K562 (cell line): ENCODE measurements around the gene MGAT4B. TPM values are rescaled to one million over a fixed set of nuclear protein-coding genes. Genes with fewer than 3 reads are reported as not detected.

ENCODE experiments used
- BRD9 ChIP-seq: fragments of 450-650 bp; IDR thresholded peaks from 2 replicates; pipeline ENCODE4 v1.6.1; 2018; ENCODE audit warnings: low read depth; ENCODE audit not compliant: partially characterized antibody
- CREM ChIP-seq: IDR thresholded peaks from 2 replicates; pipeline ENCODE4 v1.6.1; 2014; ENCODE audit warnings: antibody characterized with exemption, low read depth
- DDX20 ChIP-seq: fragments of 450-650 bp; IDR thresholded peaks from 2 replicates; pipeline ENCODE4 v1.6.1; 2016; ENCODE audit warnings: missing genetic modification characterization, low read depth, mild to moderate bottlenecking, missing compliant biosample characterization, moderate library complexity
- DIDO1 ChIP-seq: fragments of 450-650 bp; IDR thresholded peaks from 2 replicates; pipeline ENCODE4 v1.6.1; 2016; ENCODE audit warnings: low read depth, missing biosample characterization, missing genetic modification characterization
- DMBX1 ChIP-seq: fragments of 250-450 bp; sonication (Bioruptor Pico); IDR thresholded peaks from 2 replicates; pipeline ENCODE4 v1.8.0; 2022; ENCODE audit warnings: inconsistent platforms, mild to moderate bottlenecking, moderate library complexity, borderline replicate concordance
- HIVEP1 ChIP-seq: fragments of 250-450 bp; sonication (Bioruptor Pico); IDR thresholded peaks from 2 replicates; pipeline ENCODE4 v1.4.0; 2020; ENCODE audit warnings: mild to moderate bottlenecking
- HNRNPUL1 ChIP-seq: fragments of 200-400 bp; formaldehyde crosslinking; IDR thresholded peaks from 2 replicates; pipeline ENCODE4 v1.6.1; 2017; ENCODE audit warnings: low read length
- KLF1 ChIP-seq: fragments of 450-650 bp; IDR thresholded peaks from 2 replicates; pipeline ENCODE4 v1.6.1; 2016; ENCODE audit warnings: missing genetic modification characterization, missing compliant biosample characterization
- MTA2 ChIP-seq: fragments of 450-650 bp; IDR thresholded peaks from 2 replicates; pipeline ENCODE4 v1.6.1; 2016; ENCODE audit warnings: low read depth
- SIX5 ChIP-seq, 2 experiments: IDR thresholded peaks; 2 replicates each; pipeline ENCODE4 v1.6.1; 2011; ENCODE audit warnings: low read length in 2 of 2, borderline replicate concordance in 1 of 2, low read depth in 1 of 2, mild to moderate bottlenecking in 1 of 2, moderate library complexity in 1 of 2; ENCODE audit not compliant: insufficient read depth in 1 of 2
- SMAD1 ChIP-seq: fragments of 150-350 bp; IDR thresholded peaks from 2 replicates; pipeline ENCODE4 v1.6.1; 2014; ENCODE audit warnings: low read length, low read depth; ENCODE audit not compliant: partially characterized antibody
- SNAPC5 ChIP-seq: fragments of 250-450 bp; sonication (Bioruptor Pico); IDR thresholded peaks from 2 replicates; pipeline ENCODE4 v1.8.0; 2021; ENCODE audit warnings: moderate library complexity, mild to moderate bottlenecking, inconsistent platforms
- TCF7 ChIP-seq: sonication (generic); IDR thresholded peaks from 2 replicates; pipeline ENCODE4 v1.6.1; 2016; ENCODE audit warnings: antibody characterized with exemption, borderline replicate concordance
- TRIM24 ChIP-seq, 2 experiments: fragments of 450-650 bp; IDR thresholded peaks; 2 replicates each; pipeline ENCODE4 v1.6.1; 2016
- ZNF518B ChIP-seq: fragments of 250-450 bp; sonication (Bioruptor Pico); IDR thresholded peaks from 2 replicates; pipeline ENCODE4 v1.5.0; 2021; ENCODE audit warnings: mild to moderate bottlenecking, moderate library complexity
- ZNF707 ChIP-seq: fragments of 250-450 bp; sonication (Bioruptor Pico); conservative IDR thresholded peaks from 2 replicates; pipeline ENCODE4 v1.8.0; 2022; ENCODE audit warnings: inconsistent platforms, mild to moderate bottlenecking, moderate library complexity
- ZNF766 ChIP-seq: fragments of 200-800 bp; sonication (Bioruptor generic); conservative IDR thresholded peaks from 2 replicates; pipeline ENCODE4 v1.6.1; 2016; ENCODE audit warnings: missing genetic modification characterization, missing compliant biosample characterization
- polyA plus RNA-seq, 8 experiments: library from polyadenylated mRNA; depleted of rRNA in 4 of 8; stranded (reverse) in 5 of 8; unstranded in 3 of 8; fragments of >200 nt; fragmentation: Nextera tagmentation in 2 of 8; fragmentation: Illumina TruSeq in 1 of 8; extraction: Ambion mirVana in 2 of 8; extraction: Trizol in 1 of 8; gene quantifications; 2 replicates each; pipeline versions ENCODE4 v1.2.1 to v1.2.3, GENCODE V29; 2011 to 2014; ENCODE audit warnings: inconsistent platforms in 1 of 8, missing spikeins in 1 of 8
- total RNA-seq, 7 experiments: library from RNA; depleted of rRNA in 6 of 7; stranded (reverse); fragments of >200 nt in 6 of 7; fragmentation: Illumina TruSeq in 2 of 7; extraction: Trizol in 2 of 7; gene quantifications; 2 replicates each; pipeline versions ENCODE4 v1.2.1 to v1.2.3, GENCODE V29; 2011 to 2021; ENCODE audit warnings: low replicate concordance in 1 of 7
- TF ChIP-seq, protein P1 (sequence below): sonication (generic); formaldehyde crosslinking; IDR thresholded peaks from 2 replicates; pipeline ENCODE4 v1.8.0; 2023; ENCODE audit warnings: mild to moderate bottlenecking, missing genetic modification reagents
- TF ChIP-seq, protein P2 (sequence below): fragments of 450-650 bp; conservative IDR thresholded peaks from 2 replicates; pipeline ENCODE4 v1.6.1; 2016; ENCODE audit warnings: missing genetic modification characterization, low read depth, mild to moderate bottlenecking, missing compliant biosample characterization, moderate library complexity
- TF ChIP-seq, protein P3 (sequence below): sonication (generic); formaldehyde crosslinking; IDR thresholded peaks from 2 replicates; pipeline ENCODE4 v1.8.0; 2022; ENCODE audit warnings: mild to moderate bottlenecking, missing genetic modification reagents, borderline replicate concordance

The MGAT4B gene
- total and polyA plus RNA-seq, 9 of the 15 experiments (the other 6 are each of a cell fraction or from before 2014, with no cell fraction given), result 0.34 to 133 (median 75.4) TPM

DNA sequence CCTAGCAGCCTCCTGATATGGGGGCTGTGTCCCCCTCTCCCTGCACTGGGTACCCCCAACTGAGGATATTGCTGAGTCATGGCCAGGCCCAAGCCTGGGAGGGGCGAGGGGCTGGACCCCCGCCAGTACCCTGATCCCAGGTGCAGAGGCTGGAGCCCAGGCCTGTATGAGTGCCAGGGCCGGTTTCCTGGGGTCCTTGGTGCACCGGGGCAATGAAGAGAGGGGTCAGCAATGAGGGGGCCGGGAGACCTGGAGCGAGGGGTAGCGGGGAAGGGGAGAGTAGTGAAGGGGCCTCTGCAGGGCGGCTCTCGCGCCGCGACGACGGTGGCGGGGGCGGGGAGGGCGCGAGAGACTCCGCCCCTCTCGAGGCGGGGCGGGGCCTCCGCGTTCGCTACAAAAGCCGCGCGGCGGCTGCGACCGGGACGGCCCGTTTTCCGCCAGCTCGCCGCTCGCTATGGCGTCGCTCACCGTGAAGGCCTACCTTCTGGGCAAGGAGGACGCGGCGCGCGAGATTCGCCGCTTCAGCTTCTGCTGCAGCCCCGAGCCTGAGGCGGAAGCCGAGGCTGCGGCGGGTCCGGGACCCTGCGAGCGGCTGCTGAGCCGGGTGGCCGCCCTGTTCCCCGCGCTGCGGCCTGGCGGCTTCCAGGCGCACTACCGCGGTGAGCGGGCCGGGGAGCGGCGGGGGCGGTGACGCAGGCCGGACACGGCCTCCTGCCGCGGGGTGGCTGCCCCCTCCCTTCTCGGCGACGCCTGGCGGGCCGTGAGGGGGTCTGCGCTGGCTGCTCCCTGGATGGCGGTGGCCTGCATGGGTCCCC lies 14.0 kb upstream of the MGAT4B start, which contains the start of gene SQSTM1 (continued):
- no peak for TF ChIP-seq ZNF518B (CRISPR knock-in tag)
- no peak for TF ChIP-seq TCF7
- TF ChIP-seq TRIM24 (IDR thresholded peaks at IDR 0.05), result no peak
- TF ChIP-seq, protein P1, sequence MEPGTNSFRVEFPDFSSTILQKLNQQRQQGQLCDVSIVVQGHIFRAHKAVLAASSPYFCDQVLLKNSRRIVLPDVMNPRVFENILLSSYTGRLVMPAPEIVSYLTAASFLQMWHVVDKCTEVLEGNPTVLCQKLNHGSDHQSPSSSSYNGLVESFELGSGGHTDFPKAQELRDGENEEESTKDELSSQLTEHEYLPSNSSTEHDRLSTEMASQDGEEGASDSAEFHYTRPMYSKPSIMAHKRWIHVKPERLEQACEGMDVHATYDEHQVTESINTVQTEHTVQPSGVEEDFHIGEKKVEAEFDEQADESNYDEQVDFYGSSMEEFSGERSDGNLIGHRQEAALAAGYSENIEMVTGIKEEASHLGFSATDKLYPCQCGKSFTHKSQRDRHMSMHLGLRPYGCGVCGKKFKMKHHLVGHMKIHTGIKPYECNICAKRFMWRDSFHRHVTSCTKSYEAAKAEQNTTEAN (CRISPR knock-in tag), result no peak
- no peak for TF ChIP-seq DIDO1 (tag)
- TF ChIP-seq SNAPC5 (CRISPR knock-in tag), result no peak
- peak; percentile 53; the same call in 1 of the 2 replicates for TF ChIP-seq ZNF766 (CRISPR knock-in tag)
- TF ChIP-seq SIX5 (IDR thresholded peaks at IDR 0.05; ENCODE audit: borderline replicate concordance in 1 of 2, insufficient read depth in 1 of 2, low read depth in 1 of 2, low read length in 2 of 2), result no peak
- peak; percentile 95 for TF ChIP-seq SMAD1
- TF ChIP-seq MTA2, result no peak
- TF ChIP-seq, protein P2, sequence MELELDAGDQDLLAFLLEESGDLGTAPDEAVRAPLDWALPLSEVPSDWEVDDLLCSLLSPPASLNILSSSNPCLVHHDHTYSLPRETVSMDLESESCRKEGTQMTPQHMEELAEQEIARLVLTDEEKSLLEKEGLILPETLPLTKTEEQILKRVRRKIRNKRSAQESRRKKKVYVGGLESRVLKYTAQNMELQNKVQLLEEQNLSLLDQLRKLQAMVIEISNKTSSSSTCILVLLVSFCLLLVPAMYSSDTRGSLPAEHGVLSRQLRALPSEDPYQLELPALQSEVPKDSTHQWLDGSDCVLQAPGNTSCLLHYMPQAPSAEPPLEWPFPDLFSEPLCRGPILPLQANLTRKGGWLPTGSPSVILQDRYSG (tag), result no peak
- TF ChIP-seq BRD9, result peak; percentile 85
- no peak for TF ChIP-seq ZNF707 (CRISPR knock-in tag)
- TF ChIP-seq HNRNPUL1, result no peak
- no peak for TF ChIP-seq DDX20
- peak; percentile 63 for TF ChIP-seq CREM
- TF ChIP-seq, protein P3, sequence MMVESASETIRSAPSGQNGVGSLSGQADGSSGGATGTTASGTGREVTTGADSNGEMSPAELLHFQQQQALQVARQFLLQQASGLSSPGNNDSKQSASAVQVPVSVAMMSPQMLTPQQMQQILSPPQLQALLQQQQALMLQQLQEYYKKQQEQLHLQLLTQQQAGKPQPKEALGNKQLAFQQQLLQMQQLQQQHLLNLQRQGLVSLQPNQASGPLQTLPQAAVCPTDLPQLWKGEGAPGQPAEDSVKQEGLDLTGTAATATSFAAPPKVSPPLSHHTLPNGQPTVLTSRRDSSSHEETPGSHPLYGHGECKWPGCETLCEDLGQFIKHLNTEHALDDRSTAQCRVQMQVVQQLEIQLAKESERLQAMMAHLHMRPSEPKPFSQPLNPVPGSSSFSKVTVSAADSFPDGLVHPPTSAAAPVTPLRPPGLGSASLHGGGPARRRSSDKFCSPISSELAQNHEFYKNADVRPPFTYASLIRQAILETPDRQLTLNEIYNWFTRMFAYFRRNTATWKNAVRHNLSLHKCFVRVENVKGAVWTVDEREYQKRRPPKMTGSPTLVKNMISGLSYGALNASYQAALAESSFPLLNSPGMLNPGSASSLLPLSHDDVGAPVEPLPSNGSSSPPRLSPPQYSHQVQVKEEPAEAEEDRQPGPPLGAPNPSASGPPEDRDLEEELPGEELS, result no peak
- no peak for TF ChIP-seq HIVEP1 (CRISPR knock-in tag)
- TF ChIP-seq KLF1 (tag), result no peak
- TF ChIP-seq DMBX1, result 0 out of 2 replicates have a peak, but pooled peaks have one; percentile 7
